ENCODE measurements around the gene DCAKD. TPM values are rescaled to one million over a fixed set of nuclear protein-coding genes. Genes with fewer than 3 reads are reported as not detected.

The DCAKD gene
- total and polyA plus RNA-seq, 2 of the 8 experiments (the other 6 are each of a cell fraction or from before 2014, with no cell fraction given), result 35.6 to 52.9 TPM

DNA sequence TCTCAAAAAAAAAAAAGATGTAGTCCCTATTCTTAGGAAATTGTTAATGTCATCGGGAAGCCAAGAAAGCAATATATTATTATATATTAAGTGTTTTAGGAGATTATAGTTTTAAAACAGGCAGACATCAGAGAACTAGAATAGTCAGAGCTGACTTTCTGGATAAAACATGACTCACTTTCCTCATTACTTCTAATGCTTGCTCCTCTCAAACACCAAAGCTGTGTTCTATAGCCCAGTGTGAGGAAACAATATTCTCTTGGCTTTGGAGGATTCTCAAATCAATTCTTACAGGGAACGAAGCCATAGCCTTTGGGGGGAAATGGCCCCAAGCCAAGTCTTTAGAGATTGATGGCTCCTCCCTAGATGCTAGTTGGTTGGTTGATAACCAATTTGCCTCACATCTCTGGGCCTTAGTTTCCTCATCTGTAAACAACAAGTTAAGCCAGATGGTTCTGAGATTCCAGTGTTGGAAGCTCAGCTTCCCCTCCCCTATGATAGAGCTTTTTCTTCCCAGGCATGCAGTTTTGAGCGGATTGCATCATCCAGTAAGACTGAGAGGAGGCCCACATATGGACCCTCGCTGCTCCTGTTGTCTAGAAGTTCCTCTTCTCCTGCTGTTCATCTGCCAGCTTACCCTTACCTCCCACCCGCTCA, 22.1 kb upstream of the DCAKD start:
- Histone ChIP-seq H3K4me2 (ENCODE audit: insufficient read depth in 1 of 2, low read depth in 2 of 2, low read length in 2 of 2) (no peak overlapping the region), H4K8ac (ENCODE audit: extremely low read depth, insufficient read depth, low read length) (no peak overlapping the region), H2BK5ac (ENCODE audit: low read depth, low read length) (no peak overlapping the region; the same call in 1 of the 2 replicates), H3K18ac (ENCODE audit: extremely low read depth, low read length) (no peak overlapping the region; the same call in 1 of the 2 replicates), H3K9ac (replicated peaks in 1 of 4; ENCODE audit: extremely low read depth in 1 of 4, low read depth in 3 of 4, low read length in 3 of 4) (no peak overlapping the region), H2BK15ac (ENCODE audit: low read length) (no peak overlapping the region; the same call in 1 of the 2 replicates), H3K4me3 (ENCODE audit: extremely low read depth in 1 of 4, insufficient read depth in 2 of 4, low read depth in 3 of 4, low read length in 4 of 4) (no peak overlapping the region), H3K9me3 (ENCODE audit: insufficient read depth in 2 of 2, low read depth in 1 of 2, low read length in 1 of 2) (no peaks in the 10 kb centered on the region), H3K4me1 (replicated peaks in 1 of 4; ENCODE audit: control insufficient read depth in 3 of 4, insufficient read depth in 4 of 4, low read length in 3 of 4) (no peaks in the 10 kb centered on the region), H2BK20ac (ENCODE audit: low read length) (no peak overlapping the region), H2AK5ac (ENCODE audit: low read depth, low read length) (no peak overlapping the region), H3K23ac (ENCODE audit: insufficient read length) (no peak overlapping the region), H2BK12ac (ENCODE audit: low read depth, low read length) (0 out of 2 replicates have a peak overlapping the region, but pooled peaks have one; percentile 17), H3K79me1 (ENCODE audit: low read depth, low read length) (no peaks in the 10 kb centered on the region; the same call in 1 of the 2 replicates), H4K20me1 (replicated peaks in 1 of 2; ENCODE audit: control insufficient read depth in 1 of 2, insufficient read depth in 2 of 2, low read length in 2 of 2) (peaks cover 3% of the 10 kb centered on the region in 2 experiments), H3K56ac (replicated peaks; ENCODE audit: insufficient read length, low read depth, low read length) (no peak overlapping the region), H3K4ac (replicated peaks; ENCODE audit: insufficient read length, low read depth, low read length) (no peak overlapping the region), H3K27ac (ENCODE audit: low read depth, low read length) (no peak overlapping the region), H4K5ac (ENCODE audit: insufficient read length, low read depth, low read length) (no peak overlapping the region), H3K23me2 (ENCODE audit: low read depth, low read length) (no peaks in the 10 kb centered on the region), H4K91ac (replicated peaks; ENCODE audit: insufficient read length, low read length) (no peak overlapping the region), H3K14ac (ENCODE audit: insufficient read length) (no peak overlapping the region), H3K36me3 (ENCODE audit: control insufficient read depth in 2 of 4, insufficient read depth in 4 of 4, low read length in 3 of 4) (peaks cover 2 to 25% (median 10%) of the 10 kb centered on the region in 4 experiments; a peak in 3 of 8 replicates), H2BK120ac (replicated peaks; ENCODE audit: low read depth, low read length) (no peak overlapping the region), H2AFZ (ENCODE audit: low read length) (no peak overlapping the region), H3K27me3 (replicated peaks in 1 of 4; ENCODE audit: control insufficient read depth in 3 of 4, extremely low read depth in 1 of 4, insufficient read depth in 3 of 4, low read length in 3 of 4) (no peaks in the 10 kb centered on the region), H3K79me2 (ENCODE audit: control insufficient read depth in 1 of 2, insufficient read depth in 2 of 2, low read length in 2 of 2) (peaks cover 0 to 67% of the 10 kb centered on the region in 2 experiments; a peak in 2 of 4 replicates)
- 96% methylated on average over 5 of the region's 5 CpGs; no CpG with 5 or more reads in 1 of the 2 experiments for WGBS, 2 experiments (ENCODE audit: extremely low coverage in 1 of 2, insufficient coverage in 1 of 2, insufficient read length in 1 of 2, insufficient replicate concordance in 2 of 2, low coverage in 1 of 2, low lambda C conversion rate in 2 of 2, missing lambda C conversion rate in 1 of 2)
- ChIA-PET CTCF (ENCODE audit: partially characterized antibody) (interaction anchor here (0.7 to 4.2 kb wide), 5 partner anchors 23 to 70 kb away, joined by 3 to 13 read pairs (median 4); no protein-coding TSS in a partner anchor), POLR2A (ENCODE audit: partially characterized antibody) (interaction anchor here (0.7 to 2.4 kb wide), 3 partner anchors 12 to 47 kb away, joined by 3 to 13 read pairs (median 4); partner anchors contain the start of gene NMT1)
- FAIRE-seq (no peak), DNase-seq (ENCODE audit: low read depth in 1 of 2, low spot score in 2 of 2) (no peak)
- TF ChIP-seq TAF7 (optimal IDR thresholded peaks at IDR 0.05; ENCODE audit: borderline replicate concordance, low read depth, low read length) (no peak), CEBPB (IDR thresholded peaks at IDR 0.05; ENCODE audit: low read depth, low read length) (peak; percentile 40; the same call in 1 of the 2 replicates), RAD21 (IDR thresholded peaks at IDR 0.05 in 1 of 2, conservative IDR thresholded peaks at IDR 0.05 in 1 of 2; ENCODE audit: low read depth in 2 of 2, low read length in 2 of 2) (no peak), CHD1 (IDR thresholded peaks at IDR 0.05; ENCODE audit: low read depth, low read length) (no peak)
- TF ChIP-seq, protein P1, sequence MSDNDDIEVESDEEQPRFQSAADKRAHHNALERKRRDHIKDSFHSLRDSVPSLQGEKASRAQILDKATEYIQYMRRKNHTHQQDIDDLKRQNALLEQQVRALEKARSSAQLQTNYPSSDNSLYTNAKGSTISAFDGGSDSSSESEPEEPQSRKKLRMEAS (IDR thresholded peaks at IDR 0.05), result no peak
